SU-DHL-6 (cell line): ENCODE results near the gene LCP2.

Experiments used
- H2AFZ ChIP-seq: fragments of 200-600 bp; sonication (generic); 2 replicates; pipeline ENCODE4 v1.6.1; 2014; ENCODE audit warnings: low read depth, mild to moderate bottlenecking, moderate library complexity, mixed read lengths, antibody characterized with exemption, low read length; ENCODE audit not compliant: severe bottlenecking
- H3F3A ChIP-seq: fragments of 200-600 bp; shearing (Covaris generic); 2 replicates; pipeline ENCODE4 v1.6.0; 2016; ENCODE audit warnings: antibody characterized with exemption, mild to moderate bottlenecking; ENCODE audit not compliant: insufficient read depth
- H3K27ac ChIP-seq: fragments of 200-600 bp; sonication (generic); 2 replicates; pipeline ENCODE4 v1.5.1; 2016; ENCODE audit warnings: low read depth, mild to moderate bottlenecking, low read length, moderate library complexity, mixed read lengths
- H3K27me3 ChIP-seq: fragments of 200-600 bp; sonication (generic), shearing (Covaris generic); 2 replicates; pipeline ENCODE4 v1.6.0; 2014; ENCODE audit warnings: mild to moderate bottlenecking, low read length
- H3K36me3 ChIP-seq: fragments of 200-600 bp; sonication (generic); 2 replicates; pipeline ENCODE4 v1.6.1; 2014; ENCODE audit warnings: mild to moderate bottlenecking, low read length, mixed read lengths
- H3K4me2 ChIP-seq: fragments of 300-600, 200-600 bp; shearing (Covaris generic), sonication (generic); 2 replicates; pipeline ENCODE4 v1.6.0; 2014; ENCODE audit warnings: low read length, low read depth, mild to moderate bottlenecking; ENCODE audit not compliant: poor library complexity, severe bottlenecking
- H3K4me3 ChIP-seq: fragments of 200-600 bp; sonication (generic); 2 replicates; pipeline ENCODE4 v1.5.1; 2014; ENCODE audit warnings: antibody characterized with exemption, low read length, mild to moderate bottlenecking, mixed read lengths; ENCODE audit not compliant: insufficient read depth, poor library complexity, severe bottlenecking
- H3K79me2 ChIP-seq: fragments of 200-600 bp; sonication (generic); 2 replicates; pipeline ENCODE4 v1.6.1; 2014; ENCODE audit warnings: mild to moderate bottlenecking, low read length, moderate library complexity; ENCODE audit not compliant: insufficient read depth
- H3K9ac ChIP-seq: fragments of 200-600 bp; sonication (generic); 2 replicates; pipeline ENCODE4 v1.7.0; 2014; ENCODE audit warnings: mild to moderate bottlenecking, low read length
- H3K9me2 ChIP-seq: fragments of 200-600 bp; sonication (generic); replicated peaks from 2 replicates; pipeline ENCODE4 v1.6.1; 2014; ENCODE audit warnings: low read length; ENCODE audit not compliant: insufficient read depth
- H3K9me3 ChIP-seq: fragments of 200-600 bp; sonication (generic); 2 replicates; pipeline ENCODE4 v1.6.1; 2014; ENCODE audit warnings: low read length, mixed read lengths; ENCODE audit not compliant: insufficient read depth
- H4K20me1 ChIP-seq: fragments of 200-600 bp; sonication (generic); 2 replicates; pipeline ENCODE4 v1.6.1; 2014; ENCODE audit warnings: low read depth, mild to moderate bottlenecking, antibody characterized with exemption, low read length, moderate library complexity, mixed read lengths
- CTCF ChIP-seq: fragments of 200-600 bp; sonication (generic); IDR thresholded peaks from one replicate; pipeline ENCODE4 v1.5.1; 2017; ENCODE audit warnings: antibody characterized with exemption, mild to moderate bottlenecking, low read length, moderate library complexity; ENCODE audit not compliant: insufficient read depth, poor library complexity, severe bottlenecking
- EZH2phosphoT487 ChIP-seq: fragments of 200-600 bp; sonication (generic), shearing (Covaris generic); conservative IDR thresholded peaks from 2 replicates; pipeline ENCODE4 v1.6.1; 2018; ENCODE audit warnings: mild to moderate bottlenecking, antibody characterized with exemption, low read length, moderate library complexity, mixed read lengths

LCP2 gene

GRCh38 chr5:170305646-170306025 is 8.1 kb upstream of the LCP2 start:
- Histone ChIP-seq H3K9me2 (no peaks in the 10 kb centered on the region), H3K4me2 (no peak overlapping the region), H3K4me3 (no peak overlapping the region), H3K27ac (no peak overlapping the region), H3K79me2 (no peaks in the 10 kb centered on the region), H3K9ac (no peak overlapping the region), H3K36me3 (no peaks in the 10 kb centered on the region), H3F3A (no peaks in the 10 kb centered on the region), H3K9me3 (no peaks in the 10 kb centered on the region), H4K20me1 (no peaks in the 10 kb centered on the region), H3K27me3 (no peaks in the 10 kb centered on the region), H2AFZ (no peak overlapping the region)
- TF ChIP-seq EZH2phosphoT487 = no peak
- no peak for TF ChIP-seq CTCF

GRCh38 chr5:170305016-170305645 is 7.6 kb upstream of the LCP2 start:
- Histone ChIP-seq H3K9me2 (no peaks in the 10 kb centered on the region), H3K9ac (no peak overlapping the region), H3K4me3 (no peak overlapping the region)

GRCh38 chr5:170303549-170303948 is 6.0 kb upstream of the LCP2 start:
- Histone ChIP-seq H3F3A (no peaks in the 10 kb centered on the region), H2AFZ (no peak overlapping the region), H3K4me3 (no peak overlapping the region), H3K27ac (no peak overlapping the region), H3K9ac (no peak overlapping the region), H3K9me2 (no peaks in the 10 kb centered on the region), H3K9me3 (no peaks in the 10 kb centered on the region), H3K27me3 (no peaks in the 10 kb centered on the region), H3K36me3 (no peaks in the 10 kb centered on the region), H3K4me2 (no peak overlapping the region), H4K20me1 (no peaks in the 10 kb centered on the region), H3K79me2 (no peaks in the 10 kb centered on the region)
- TF ChIP-seq EZH2phosphoT487 (no peak), CTCF (no peak)

More at GRCh38 chr5:170305016-170305645, 7.6 kb upstream of the LCP2 start:
- no peaks in the 10 kb centered on the region for H3K9me3 ChIP-seq
- TF ChIP-seq CTCF (no peak), EZH2phosphoT487 (no peak)
- H2AFZ ChIP-seq = no peak overlapping the region
- no peaks in the 10 kb centered on the region for H3K79me2 ChIP-seq
- no peak overlapping the region for H3K27ac ChIP-seq
- no peaks in the 10 kb centered on the region for H4K20me1 ChIP-seq
- H3K36me3 ChIP-seq = no peaks in the 10 kb centered on the region
- no peak overlapping the region for H3K4me2 ChIP-seq
- no peaks in the 10 kb centered on the region for H3K27me3 ChIP-seq
- no peaks in the 10 kb centered on the region for H3F3A ChIP-seq
